Neural progenitor cell (in vitro differentiated cells): Measurements from ENCODE around the gene FUZ.

Source experiments
- EZH2 ChIP-seq: fragments of 200-600 bp; sonication (generic); IDR thresholded peaks from 2 replicates; pipeline ENCODE4 v1.6.1; 2017; ENCODE audit warnings: antibody characterized with exemption, mild to moderate bottlenecking, moderate library complexity
- EZH2phosphoT487 ChIP-seq: fragments of 200-600 bp; sonication (generic); IDR thresholded peaks from 2 replicates; pipeline ENCODE4 v1.6.1; 2017; ENCODE audit warnings: antibody characterized with exemption
- TF ChIP-seq, protein P1 (sequence below): fragments of 200-600 bp; sonication (generic); IDR thresholded peaks from 2 replicates; pipeline ENCODE4 v1.5.1; 2017; ENCODE audit warnings: antibody characterized with exemption, mild to moderate bottlenecking

DNA sequence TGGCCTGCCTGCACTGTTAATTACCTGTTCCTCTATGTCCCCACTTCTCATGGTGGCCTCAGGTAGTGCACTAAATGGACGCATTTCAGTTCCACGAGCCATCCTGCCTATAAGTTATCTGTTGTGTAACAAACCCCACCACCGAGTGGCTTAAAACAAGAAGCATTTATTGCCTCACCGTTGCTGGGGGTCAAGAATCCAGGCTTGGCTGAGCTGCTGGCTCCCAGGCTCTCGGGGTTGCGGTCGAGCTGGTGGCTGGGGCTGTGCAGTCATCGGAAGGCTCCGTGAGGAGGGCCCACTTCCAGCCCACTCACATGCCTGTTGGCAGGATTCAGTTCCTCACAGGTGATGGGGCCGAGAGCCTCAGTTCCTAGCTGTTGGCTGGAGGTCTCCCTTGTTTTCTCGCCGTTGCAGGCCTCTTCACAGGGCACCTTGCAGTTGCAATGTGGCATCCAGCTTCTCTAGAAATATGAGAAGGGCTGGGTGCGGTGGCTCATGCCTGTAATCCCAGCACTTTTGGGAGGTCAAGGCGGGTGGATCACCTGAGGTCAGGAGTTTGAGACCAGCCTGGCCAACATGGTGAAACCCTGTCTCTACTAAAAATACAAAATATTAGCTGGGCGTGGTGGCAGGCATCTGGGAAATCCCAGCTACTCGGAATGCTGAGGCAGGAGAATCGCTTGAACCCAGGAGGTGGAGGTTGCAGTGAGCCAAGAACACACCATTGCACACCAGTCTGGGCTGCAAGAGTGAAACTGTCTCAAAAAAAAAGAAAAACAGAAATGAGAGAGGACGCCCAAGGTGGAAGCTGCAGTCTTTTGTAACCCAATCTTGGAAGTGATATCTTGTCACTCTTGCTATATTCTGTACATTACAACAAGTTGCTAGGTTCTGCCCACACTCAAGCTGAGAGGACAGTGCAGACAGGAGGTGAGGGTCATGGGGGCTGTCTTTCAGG lies 31.3 kb upstream of the FUZ start:
- TF ChIP-seq, protein P1, sequence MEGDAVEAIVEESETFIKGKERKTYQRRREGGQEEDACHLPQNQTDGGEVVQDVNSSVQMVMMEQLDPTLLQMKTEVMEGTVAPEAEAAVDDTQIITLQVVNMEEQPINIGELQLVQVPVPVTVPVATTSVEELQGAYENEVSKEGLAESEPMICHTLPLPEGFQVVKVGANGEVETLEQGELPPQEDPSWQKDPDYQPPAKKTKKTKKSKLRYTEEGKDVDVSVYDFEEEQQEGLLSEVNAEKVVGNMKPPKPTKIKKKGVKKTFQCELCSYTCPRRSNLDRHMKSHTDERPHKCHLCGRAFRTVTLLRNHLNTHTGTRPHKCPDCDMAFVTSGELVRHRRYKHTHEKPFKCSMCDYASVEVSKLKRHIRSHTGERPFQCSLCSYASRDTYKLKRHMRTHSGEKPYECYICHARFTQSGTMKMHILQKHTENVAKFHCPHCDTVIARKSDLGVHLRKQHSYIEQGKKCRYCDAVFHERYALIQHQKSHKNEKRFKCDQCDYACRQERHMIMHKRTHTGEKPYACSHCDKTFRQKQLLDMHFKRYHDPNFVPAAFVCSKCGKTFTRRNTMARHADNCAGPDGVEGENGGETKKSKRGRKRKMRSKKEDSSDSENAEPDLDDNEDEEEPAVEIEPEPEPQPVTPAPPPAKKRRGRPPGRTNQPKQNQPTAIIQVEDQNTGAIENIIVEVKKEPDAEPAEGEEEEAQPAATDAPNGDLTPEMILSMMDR: no peak
- TF ChIP-seq EZH2phosphoT487: no peak
- no peak for TF ChIP-seq EZH2
